Measurements from ENCODE around the gene EPB41L2.
"Not testable (repeated sequence)": the region's sequence is repeated elsewhere in the genome, so short reads cannot be mapped to it uniquely, and the experiment has no call there.

EPB41L2 gene

DNA sequence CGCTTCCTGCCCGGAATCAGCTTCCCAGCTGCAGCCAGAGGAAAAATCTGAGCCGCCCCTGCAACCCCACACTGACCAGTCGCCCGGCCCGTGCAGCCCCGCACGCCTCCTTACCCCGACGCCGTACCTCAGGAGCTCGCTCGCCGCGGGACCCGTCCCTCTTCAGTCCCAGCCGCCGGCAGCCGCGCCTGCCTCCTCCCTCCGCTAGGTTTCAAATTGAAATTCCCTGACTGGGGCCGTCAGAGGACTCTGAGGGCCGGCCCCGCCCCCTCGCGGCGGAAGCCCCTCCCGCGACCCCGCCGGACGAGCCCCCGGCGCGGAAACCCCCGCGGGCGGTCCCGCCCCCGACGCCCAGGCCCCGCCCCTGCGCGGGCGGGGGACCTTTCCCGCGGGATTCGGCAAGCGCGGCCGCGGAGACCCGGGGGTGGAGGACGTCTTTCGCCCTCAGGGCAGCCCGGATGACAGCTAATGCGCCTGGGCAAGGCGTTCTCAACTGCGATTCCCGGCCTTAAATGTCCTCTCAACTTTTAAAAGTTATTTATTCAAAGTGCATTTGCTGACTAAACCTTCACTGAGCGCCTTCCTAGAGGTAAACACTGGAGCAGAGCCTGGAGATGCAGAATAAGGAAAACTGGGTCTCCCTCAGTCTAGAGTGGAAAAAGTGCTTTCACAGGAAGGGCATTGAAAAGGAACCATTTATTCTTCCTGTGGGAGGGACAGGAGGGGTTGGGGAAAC is at the start of gene EPB41L2:
EPB41L2 (minus strand) TSS at position 218 of the 736 bp plus-strand sequence. CDS start 106,760 bp downstream, outside the sequence.
- DNase-seq (ENCODE audit: low read depth in 1 of 2, low spot score in 1 of 2): peak; percentile 60 to 68

- DNase-seq (ENCODE audit: low read depth in 1 of 2, low spot score in 1 of 2): no peak
Observed at GRCh38 chr6:131112249-131112648, 49.2 kb upstream of the EPB41L2 start.

- DNase-seq (ENCODE audit: low read depth in 1 of 2, low spot score in 1 of 2): no peak
Observed at GRCh38 chr6:131107151-131107550, 44.1 kb upstream of the EPB41L2 start.

DNA sequence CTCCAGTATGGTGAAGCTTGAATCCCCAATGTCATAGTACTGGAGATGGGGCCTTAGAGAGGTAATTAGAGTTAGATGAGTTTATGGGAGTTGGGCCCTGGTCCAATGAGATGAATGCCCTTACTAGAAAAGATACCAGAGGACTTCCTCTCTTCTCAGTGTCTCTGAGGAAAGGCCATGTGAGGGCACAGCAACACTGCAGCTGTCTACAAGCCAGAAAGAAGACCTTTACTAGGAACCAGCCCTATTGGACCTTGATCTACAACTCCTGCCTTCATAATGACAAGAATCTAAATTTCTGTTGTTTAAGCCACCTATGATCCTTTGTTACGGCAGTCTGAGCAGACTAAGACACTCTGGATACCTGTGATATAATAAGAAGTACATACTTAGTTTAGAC is 40.9 kb upstream of the EPB41L2 start:
- DNase-seq (ENCODE audit: low read depth in 1 of 2, low spot score in 1 of 2): no peak

DNA sequence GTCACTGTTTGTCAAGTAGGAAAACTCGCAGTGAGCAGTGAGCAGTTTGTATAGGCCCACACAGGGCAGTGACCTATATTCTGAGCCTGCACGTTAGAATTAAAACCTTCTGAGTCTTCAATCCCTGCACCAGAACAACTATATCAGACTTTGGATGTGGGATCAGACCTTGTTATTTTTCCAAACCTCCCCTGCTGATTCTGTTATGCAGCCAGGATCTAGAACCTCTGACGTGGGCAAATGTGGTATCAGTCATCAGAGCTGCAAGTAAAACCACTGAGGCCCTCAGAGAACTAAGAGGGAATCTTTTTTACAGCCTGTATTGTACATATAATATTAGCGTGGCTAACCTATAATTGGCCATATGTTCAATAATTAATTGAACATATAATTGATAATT is 40.3 kb upstream of the EPB41L2 start:
- no peak for DNase-seq (ENCODE audit: low read depth in 1 of 2, low spot score in 1 of 2)

DNA sequence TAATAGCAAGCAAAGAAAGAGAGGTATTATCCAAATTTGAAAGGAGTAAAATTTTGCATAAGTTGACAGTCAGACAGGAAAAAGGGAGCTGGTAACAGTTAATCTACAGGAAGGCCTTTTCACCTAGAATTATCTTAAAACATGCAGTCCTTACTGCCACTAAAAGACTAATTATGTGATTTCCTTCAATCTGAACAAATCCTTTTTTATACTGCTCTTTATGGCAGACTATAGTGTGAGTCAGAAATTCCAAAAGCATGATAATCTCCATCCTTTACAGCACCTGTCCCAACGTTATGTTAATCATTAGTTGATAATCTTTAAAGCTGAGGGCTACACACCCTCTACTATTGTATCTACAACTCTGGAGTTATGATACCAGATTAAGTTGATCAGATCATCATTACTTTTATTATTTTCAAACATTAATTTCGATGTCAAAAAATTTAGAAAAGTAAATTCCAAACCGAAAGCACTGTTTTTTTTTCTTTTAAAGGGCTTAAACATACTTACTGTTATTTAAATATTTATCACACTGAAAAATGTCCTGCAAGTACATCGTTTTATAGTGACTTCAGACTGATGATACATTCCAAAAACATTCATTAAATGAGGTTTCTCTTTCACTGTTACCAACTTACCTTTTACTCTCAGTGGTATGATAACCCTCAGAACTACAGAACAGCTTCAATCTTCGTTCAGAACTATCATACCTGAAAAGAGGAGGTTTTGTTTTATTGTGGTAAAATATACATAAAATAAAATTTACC is 39.1 kb upstream of the EPB41L2 start:
- no peak for DNase-seq (ENCODE audit: low read depth in 1 of 2, low spot score in 1 of 2)

DNA sequence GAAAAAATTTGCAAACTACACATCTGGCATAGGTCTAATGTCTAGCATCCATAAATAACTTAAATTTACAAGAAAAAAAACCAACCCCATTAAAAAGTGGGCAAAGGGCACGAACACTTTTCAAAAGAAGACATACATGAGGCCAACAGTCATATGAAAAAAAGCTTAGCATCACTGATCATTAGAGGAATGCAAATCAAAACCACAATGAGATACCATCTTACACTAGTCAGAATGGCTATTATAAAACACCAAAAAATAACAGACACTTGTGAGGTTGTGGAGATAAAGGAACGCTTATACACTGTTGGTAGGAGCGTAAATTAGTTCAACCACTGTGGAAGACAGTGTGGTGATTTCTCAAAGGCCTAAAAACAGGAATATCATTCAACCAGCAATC is 33.7 kb upstream of the EPB41L2 start:
- no peak for DNase-seq (ENCODE audit: low read depth in 1 of 2, low spot score in 1 of 2)

DNA sequence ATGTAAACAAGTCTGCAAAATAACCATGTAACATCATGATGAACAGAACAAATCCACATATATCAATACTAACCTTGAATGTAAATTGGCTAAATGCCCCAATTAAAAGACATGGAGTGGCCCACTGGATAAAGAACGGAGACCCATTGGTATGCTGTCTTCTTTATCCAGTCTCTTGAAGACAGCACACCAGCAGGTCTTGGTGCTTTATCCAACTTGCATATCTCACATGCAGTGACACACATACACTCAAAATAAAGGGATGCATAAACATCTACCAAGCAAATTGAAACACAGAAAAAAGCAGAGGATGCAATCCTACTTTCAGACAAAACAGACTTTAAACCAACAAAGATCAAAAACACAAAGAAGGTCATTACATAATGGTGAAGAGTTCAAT is 30.3 kb upstream of the EPB41L2 start:
- no peak for DNase-seq (ENCODE audit: low read depth in 1 of 2, low spot score in 1 of 2)

DNA sequence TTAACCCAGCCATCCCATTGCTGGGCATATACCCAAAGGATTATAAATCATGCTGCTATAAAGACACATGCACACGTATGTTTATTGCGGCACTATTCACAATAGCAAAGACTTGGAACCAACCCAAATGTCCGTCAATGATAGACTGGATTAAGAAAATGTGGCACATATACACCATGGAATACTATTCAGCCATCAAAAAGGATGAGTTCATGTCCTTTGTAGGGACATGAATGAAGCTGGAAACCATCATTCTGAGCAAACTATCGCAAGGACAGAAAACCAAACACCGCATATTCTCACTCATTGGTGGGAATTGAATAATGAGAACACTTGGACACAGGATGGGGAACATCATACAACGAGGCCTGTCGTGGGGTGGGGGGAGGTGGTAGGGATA is 28.9 kb upstream of the EPB41L2 start:
- DNase-seq (ENCODE audit: low read depth in 1 of 2, low spot score in 1 of 2): not testable (repeated sequence)

GRCh38 chr6:131090339-131090738 is 27.3 kb upstream of the EPB41L2 start:
- DNase-seq (ENCODE audit: low read depth in 1 of 2, low spot score in 1 of 2): not testable (repeated sequence)

GRCh38 chr6:131084982-131085381 is 21.9 kb upstream of the EPB41L2 start:
- DNase-seq (ENCODE audit: low read depth in 1 of 2, low spot score in 1 of 2): no peak

GRCh38 chr6:131083687-131084086 is 20.6 kb upstream of the EPB41L2 start:
- DNase-seq (ENCODE audit: low read depth in 1 of 2, low spot score in 1 of 2): no peak

DNA sequence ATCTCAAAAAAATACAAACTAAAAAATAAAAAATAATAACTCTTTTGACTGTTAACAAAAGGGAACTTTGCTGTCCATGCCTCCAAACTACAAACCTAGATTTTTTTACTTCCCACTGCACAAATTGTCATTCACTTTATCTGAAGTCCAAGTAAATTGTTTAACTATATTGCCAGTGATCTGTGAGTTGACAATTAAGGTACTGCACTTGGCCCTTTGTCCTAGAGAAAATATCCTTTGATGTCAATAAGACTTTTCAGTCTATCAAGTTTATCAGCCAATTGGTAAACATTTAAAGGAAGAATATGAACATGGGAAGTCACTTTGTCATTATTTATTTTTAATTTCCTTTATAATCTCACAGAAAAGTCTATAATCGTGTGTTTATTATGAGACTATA is 19.3 kb upstream of the EPB41L2 start:
- no peak for DNase-seq (ENCODE audit: low read depth in 1 of 2, low spot score in 1 of 2)

GRCh38 chr6:131080084-131080483 is 17.0 kb upstream of the EPB41L2 start:
- DNase-seq (ENCODE audit: low read depth in 1 of 2, low spot score in 1 of 2): no peak

DNA sequence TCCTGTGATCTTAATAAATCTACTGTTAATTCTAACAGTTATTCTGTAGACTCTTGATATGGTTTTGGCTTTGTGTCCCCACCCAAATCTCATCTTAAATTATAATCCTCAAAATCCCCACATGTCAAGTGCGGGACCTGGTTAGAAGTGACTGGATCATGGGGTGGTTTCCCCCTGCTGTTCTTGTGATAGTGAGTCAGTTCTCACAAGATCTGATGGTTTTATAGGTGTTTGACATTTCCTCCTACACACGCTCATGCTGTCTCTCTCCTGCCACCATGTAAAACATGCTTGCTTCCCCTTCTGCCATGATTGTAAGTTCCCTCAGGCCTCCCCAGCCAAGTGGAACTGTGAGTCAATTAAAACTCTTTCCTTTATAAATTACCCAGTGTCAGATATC is 10.5 kb upstream of the EPB41L2 start:
- DNase-seq (ENCODE audit: low read depth in 1 of 2, low spot score in 1 of 2): no peak

DNA sequence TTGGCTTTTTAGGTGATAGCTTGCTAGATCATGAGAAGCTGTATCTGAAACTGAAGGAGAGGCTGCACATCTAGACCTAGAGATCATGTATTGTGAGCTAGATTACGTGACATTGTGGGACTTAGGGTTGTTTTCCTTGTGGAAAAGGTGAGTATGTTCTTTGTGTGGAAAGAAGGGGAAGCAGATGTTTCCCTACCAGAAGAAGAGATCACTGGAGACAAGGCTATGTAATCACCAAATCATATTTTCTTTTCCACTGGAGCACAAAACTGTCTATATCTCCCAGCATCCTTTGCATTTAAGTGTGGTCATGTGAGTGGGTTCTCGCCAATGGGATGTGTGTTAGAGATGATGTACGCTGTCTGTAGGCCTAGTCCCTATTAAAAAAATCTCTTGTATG is 7.0 kb upstream of the EPB41L2 start:
- DNase-seq (ENCODE audit: low read depth in 1 of 2, low spot score in 1 of 2): no peak

DNA sequence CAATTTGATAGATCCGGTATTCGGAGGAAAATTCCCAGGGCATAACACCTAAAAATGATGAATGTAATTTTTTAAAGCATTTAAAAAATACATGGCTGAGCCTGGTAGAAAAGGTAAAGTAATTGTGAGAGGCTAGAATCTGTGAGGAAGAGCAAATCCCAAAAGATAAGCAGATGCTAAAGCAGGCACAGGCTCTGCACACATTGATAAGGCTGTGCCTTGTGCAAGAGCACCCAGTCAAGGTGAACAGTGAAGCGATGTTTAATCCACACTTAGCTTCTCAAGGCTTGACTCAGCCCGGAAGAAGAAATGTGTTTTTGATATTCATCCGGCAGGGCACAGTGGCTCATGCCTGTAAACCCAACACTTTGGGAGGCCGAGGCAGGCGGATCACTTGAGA is 5.1 kb upstream of the EPB41L2 start:
- DNase-seq (ENCODE audit: low read depth in 1 of 2, low spot score in 1 of 2): no peak

DNA sequence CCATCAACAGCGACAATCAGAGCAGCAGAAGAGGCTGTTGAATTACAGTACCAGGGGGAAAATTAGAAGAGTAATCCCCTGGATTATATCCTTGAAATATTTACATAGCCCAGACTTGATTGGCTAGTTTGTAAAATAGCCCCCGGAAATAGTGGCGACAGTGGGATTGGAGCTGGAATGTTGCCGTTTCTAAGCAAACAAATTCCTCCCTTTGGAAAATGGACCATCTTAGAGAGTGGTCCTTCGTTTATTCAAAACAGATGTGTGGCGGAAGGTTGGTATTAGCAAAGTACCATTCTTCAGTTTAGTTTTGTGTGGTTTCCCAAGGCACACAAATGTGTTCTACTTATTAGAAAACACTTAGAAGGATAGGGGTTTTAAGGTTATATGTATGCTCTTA is 4.5 kb upstream of the EPB41L2 start:
- DNase-seq (ENCODE audit: low read depth in 1 of 2, low spot score in 1 of 2): no peak

- no peak for DNase-seq (ENCODE audit: low read depth in 1 of 2, low spot score in 1 of 2)
Observed at GRCh38 chr6:131065824-131066171, 2.8 kb upstream of the EPB41L2 start.

- no peak for DNase-seq (ENCODE audit: low read depth in 1 of 2, low spot score in 1 of 2)
Observed at GRCh38 chr6:131065112-131065823, 2.2 kb upstream of the EPB41L2 start.

GRCh38 chr6:131063764-131064272 is 773 bp upstream of the EPB41L2 start:
- DNase-seq (ENCODE audit: low read depth in 1 of 2, low spot score in 1 of 2): no peak

Data from stimulated activated CD4-positive, alpha-beta T cell treated with anti-CD3 and anti-CD28 coated beads, Interleukin-15, amount 100 ng/mL, for 1 hour (primary cell).